K562 (cell line): Measurements from ENCODE around the gene GHITM. TPM values are rescaled to one million over a fixed set of nuclear protein-coding genes. Genes with fewer than 3 reads are reported as not detected.

Experiments
- ATAC-seq: fragments of 200-7000 bp; cut with Tn5 transposase; 3 replicates; pipeline ENCODE4 v1.9.1; 2020; ENCODE audit warnings: moderate library complexity
- BruUV-seq: library from RNA; stranded (reverse); fragments of 400-500 nt; replicated peaks from 2 replicates; lab custom pipeline; 2021; lab: Mats Ljungman, UMichigan
- CTCF ChIA-PET: fragments of 300-600 bp; formaldehyde crosslinking; extraction: SDS; loops from one replicate; lab custom pipeline; 2021; ENCODE audit warnings: low intra/inter-chr PET ratio; lab: Yijun Ruan, JAX
- POLR2A ChIA-PET: fragments of 300-600, 350-650 bp; sonication (Branson Sonifier 250); formaldehyde crosslinking; extraction: SDS; loops from one replicate; lab custom pipeline; 2021; ENCODE audit warnings: antibody characterized with exemption, inconsistent platforms; lab: Yijun Ruan, JAX
- DNase-seq, 4 experiments: peaks; one replicate each; pipeline versions ENCODE4 v3.0.0 to v3.0.0-alpha.2; 2011 to 2018; ENCODE audit warnings: low spot score in 3 of 4, mixed read lengths in 3 of 4; ENCODE audit errors: extremely low read depth in 1 of 4
- FAIRE-seq: peaks from 2 replicates; lab custom pipeline; 2011; peaks lifted over from hg19 to GRCh38; lab: Jason Lieb, UNC
- H2AFZ ChIP-seq: 2 replicates; pipeline ENCODE4 v1.6.0; 2011; ENCODE audit warnings: low read depth, low read length, control low read depth, inconsistent platforms
- H3K27ac ChIP-seq: fragments of 200-600 bp; 3 replicates; pipeline ENCODE4 v1.8.0; 2011; ENCODE audit warnings: low read depth, mild to moderate bottlenecking, control low read depth, inconsistent platforms, low read length, moderate library complexity, mixed read lengths; ENCODE audit errors: extremely low read depth
- H3K27me3 ChIP-seq, 2 experiments: fragments of 300-600 bp in 1 of 2; 2 replicates in 1 of 2; 3 replicates in 1 of 2; pipeline versions ENCODE4 v1.6.0 to v1.8.0; 2011; ENCODE audit warnings: inconsistent platforms in 2 of 2, low read length in 2 of 2, mild to moderate bottlenecking in 1 of 2, mixed read lengths in 1 of 2, moderate library complexity in 1 of 2; ENCODE audit not compliant: control insufficient read depth in 2 of 2, insufficient read depth in 2 of 2
- H3K36me3 ChIP-seq: fragments of 300-600 bp; 3 replicates; pipeline ENCODE4 v1.8.0; 2011; ENCODE audit warnings: mild to moderate bottlenecking, low read length, inconsistent platforms; ENCODE audit not compliant: control insufficient read depth, insufficient read depth
- H3K4me1 ChIP-seq, 2 experiments: fragments of 200-600 bp in 1 of 2; replicated peaks in 1 of 2; 2 replicates in 1 of 2; 3 replicates in 1 of 2; pipeline versions ENCODE4 v1.5.1 to v1.8.0; 2011; ENCODE audit warnings: inconsistent platforms in 2 of 2, low read length in 2 of 2, mild to moderate bottlenecking in 1 of 2, mixed read lengths in 1 of 2, moderate library complexity in 1 of 2; ENCODE audit not compliant: control insufficient read depth in 2 of 2, insufficient read depth in 2 of 2
- H3K4me2 ChIP-seq: 2 replicates; pipeline ENCODE4 v1.6.1; 2011; ENCODE audit warnings: low read length, control low read depth, inconsistent platforms, mixed read lengths; ENCODE audit not compliant: insufficient read depth
- H3K4me3 ChIP-seq: fragments of 200-600 bp; sonication (generic), shearing (Covaris generic); 2 replicates; pipeline ENCODE4 v1.5.1; 2016; ENCODE audit warnings: control low read depth, inconsistent platforms
- H3K79me2 ChIP-seq: fragments of 200-600 bp; 3 replicates; pipeline ENCODE4 v1.8.0; 2011; ENCODE audit warnings: low read length, inconsistent platforms; ENCODE audit not compliant: control insufficient read depth, insufficient read depth
- H3K9ac ChIP-seq, 2 experiments: 2 replicates each; pipeline versions ENCODE4 v1.6.0 to v1.6.1; 2011; ENCODE audit warnings: low read depth in 2 of 2, low read length in 2 of 2, control low read depth in 1 of 2, inconsistent platforms in 1 of 2, mild to moderate bottlenecking in 1 of 2, mixed read lengths in 1 of 2; ENCODE audit not compliant: insufficient read depth in 1 of 2
- H3K9me1 ChIP-seq: one replicate; pipeline ENCODE4 v1.6.0; 2011; ENCODE audit warnings: inconsistent platforms, mild to moderate bottlenecking, low read length, moderate library complexity; ENCODE audit not compliant: control insufficient read depth, insufficient read depth
- H3K9me3 ChIP-seq: replicated peaks from 2 replicates; pipeline ENCODE4 v1.5.1; 2011; ENCODE audit warnings: low read depth, low read length, inconsistent platforms; ENCODE audit not compliant: control insufficient read depth, insufficient read depth
- H4K20me1 ChIP-seq: replicated peaks from 2 replicates; pipeline ENCODE4 v1.6.1; 2011; ENCODE audit warnings: low read length, inconsistent platforms, mixed read lengths; ENCODE audit not compliant: control insufficient read depth, insufficient read depth
- RFX7 ChIP-seq: fragments of 250-450 bp; sonication (Bioruptor Pico); IDR thresholded peaks from 2 replicates; pipeline ENCODE4 v1.5.1; 2021; ENCODE audit warnings: mild to moderate bottlenecking
- ZNF174 ChIP-seq: fragments of 250-450 bp; sonication (Bioruptor Pico); IDR thresholded peaks from 2 replicates; pipeline ENCODE4 v1.4.0; 2020; ENCODE audit warnings: mild to moderate bottlenecking
- ZNF23 ChIP-seq: fragments of 250-450 bp; sonication (Bioruptor Pico); IDR thresholded peaks from 2 replicates; pipeline ENCODE4 v1.4.0; 2020; ENCODE audit warnings: mild to moderate bottlenecking
- ZNF584 ChIP-seq: fragments of 200-800 bp; sonication (Bioruptor generic); IDR thresholded peaks from 2 replicates; pipeline ENCODE4 v1.6.1; 2016; ENCODE audit warnings: low read depth, mild to moderate bottlenecking, missing genetic modification characterization, missing compliant biosample characterization
- WGBS: fragments of 100-300 bp; shearing (Covaris generic); methylation state at CpG from one replicate; pipeline ENCODE4 v1.1.6; 2016; ENCODE audit warnings: low coverage, mixed read lengths; ENCODE audit not compliant: insufficient coverage; ENCODE audit errors: missing lambda C conversion rate; 5-methylcytosine and 5-hydroxymethylcytosine counted together
- in situ Hi-C: fragments of 300-500 bp; cut with MboI; formaldehyde crosslinking; loops from 4 replicates; pipeline ENCODE4 v1.15.0; 2018; ENCODE audit warnings: inconsistent platforms, mixed read lengths
- intact Hi-C: fragments of 100-400 bp; cut with micrococcal nuclease; formaldehyde crosslinking; loops from 2 replicates; pipeline ENCODE4 v1.14.2; 2022
- polyA plus RNA-seq, 8 experiments: library from polyadenylated mRNA; depleted of rRNA in 4 of 8; stranded (reverse) in 5 of 8; unstranded in 3 of 8; fragments of >200 nt; fragmentation: Nextera tagmentation in 2 of 8; fragmentation: Illumina TruSeq in 1 of 8; extraction: Ambion mirVana in 2 of 8; extraction: Trizol in 1 of 8; gene quantifications; 2 replicates each; pipeline versions ENCODE4 v1.2.1 to v1.2.3, GENCODE V29; 2011 to 2014; ENCODE audit warnings: inconsistent platforms in 1 of 8, missing spikeins in 1 of 8
- total RNA-seq, 7 experiments: library from RNA; depleted of rRNA in 6 of 7; stranded (reverse); fragments of >200 nt in 6 of 7; fragmentation: Illumina TruSeq in 2 of 7; extraction: Trizol in 2 of 7; gene quantifications; 2 replicates each; pipeline versions ENCODE4 v1.2.1 to v1.2.3, GENCODE V29; 2011 to 2021; ENCODE audit warnings: low replicate concordance in 1 of 7
- TF ChIP-seq, protein P1 (sequence below), 2 experiments: fragments of 250-450 bp in 1 of 2; fragments of 450-650 bp in 1 of 2; sonication (Bioruptor Pico) in 1 of 2; IDR thresholded peaks; 2 replicates each; pipeline versions ENCODE4 v1.6.1 to v1.8.0; 2016 to 2021; ENCODE audit warnings: mild to moderate bottlenecking in 2 of 2, moderate library complexity in 2 of 2, missing compliant biosample characterization in 1 of 2, missing genetic modification characterization in 1 of 2
- TF ChIP-seq, protein P2 (sequence below): fragments of 200-800 bp; sonication (Bioruptor generic); IDR thresholded peaks from 2 replicates; pipeline ENCODE4 v1.6.1; 2017; ENCODE audit warnings: missing genetic modification characterization, missing compliant biosample characterization

The GHITM gene
- total and polyA plus RNA-seq, 9 of the 15 experiments (the other 6 are each of a cell fraction or from before 2014, with no cell fraction given) = 322 to 1,258 (median 386) TPM

DNA sequence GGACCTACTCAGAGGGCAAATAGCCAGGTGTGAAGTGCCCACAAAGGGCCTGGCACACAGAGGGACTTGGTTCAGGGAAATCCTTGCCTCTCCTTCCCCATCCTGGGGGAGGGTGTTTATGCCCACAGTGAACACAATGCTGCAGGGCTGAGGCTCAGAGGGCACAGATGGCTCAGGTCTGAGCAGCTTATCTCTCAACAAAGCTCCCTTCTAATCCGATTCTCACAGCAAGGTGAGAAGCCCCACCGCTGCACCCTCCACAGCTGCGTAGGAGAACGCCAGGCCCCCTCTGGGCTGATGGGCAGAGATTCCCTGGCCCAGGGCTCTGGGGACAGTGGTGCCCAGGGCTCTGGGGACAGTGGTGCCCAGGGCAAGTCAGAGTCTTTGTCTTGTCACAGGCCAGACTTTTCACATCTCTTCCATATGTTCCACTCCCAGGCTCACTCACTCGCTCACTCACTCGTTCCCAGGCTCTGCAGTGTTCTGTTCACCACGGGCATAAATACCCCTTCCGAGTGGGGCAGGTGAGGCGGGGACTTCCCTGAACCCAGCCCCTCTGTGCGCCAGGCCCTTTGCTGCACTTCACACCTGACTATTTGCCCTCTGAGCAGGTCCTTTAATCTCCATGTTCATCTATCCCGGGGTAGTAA lies 46.3 kb downstream of the GHITM start:
- no peak for TF ChIP-seq ZNF23 (CRISPR knock-in tag)
- TF ChIP-seq, protein P1, sequence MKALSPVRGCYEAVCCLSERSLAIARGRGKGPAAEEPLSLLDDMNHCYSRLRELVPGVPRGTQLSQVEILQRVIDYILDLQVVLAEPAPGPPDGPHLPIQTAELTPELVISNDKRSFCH (CRISPR knock-in tag; IDR thresholded peaks at IDR 0.05) = no peak
- TF ChIP-seq, protein P1 (tag; IDR thresholded peaks at IDR 0.05) = no peak
- TF ChIP-seq, protein P2, sequence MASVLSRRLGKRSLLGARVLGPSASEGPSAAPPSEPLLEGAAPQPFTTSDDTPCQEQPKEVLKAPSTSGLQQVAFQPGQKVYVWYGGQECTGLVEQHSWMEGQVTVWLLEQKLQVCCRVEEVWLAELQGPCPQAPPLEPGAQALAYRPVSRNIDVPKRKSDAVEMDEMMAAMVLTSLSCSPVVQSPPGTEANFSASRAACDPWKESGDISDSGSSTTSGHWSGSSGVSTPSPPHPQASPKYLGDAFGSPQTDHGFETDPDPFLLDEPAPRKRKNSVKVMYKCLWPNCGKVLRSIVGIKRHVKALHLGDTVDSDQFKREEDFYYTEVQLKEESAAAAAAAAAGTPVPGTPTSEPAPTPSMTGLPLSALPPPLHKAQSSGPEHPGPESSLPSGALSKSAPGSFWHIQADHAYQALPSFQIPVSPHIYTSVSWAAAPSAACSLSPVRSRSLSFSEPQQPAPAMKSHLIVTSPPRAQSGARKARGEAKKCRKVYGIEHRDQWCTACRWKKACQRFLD (CRISPR knock-in tag) = no peak
- TF ChIP-seq ZNF174 = no peak
- TF ChIP-seq RFX7 (CRISPR knock-in tag) = no peak
- TF ChIP-seq ZNF584 (CRISPR knock-in tag) = no peak
- in situ Hi-C loops = no loop called here
- intact Hi-C loops = no loop called here
- no peak overlapping the region for H3K4me2 ChIP-seq
- POLR2A ChIA-PET = interaction anchor here (0.7 to 0.8 kb wide), 2 partner anchors 38 to 63 kb away, joined by 3 read pairs; no protein-coding TSS in a partner anchor
- H3K9me3 ChIP-seq = no peaks in the 10 kb centered on the region
- no peaks in the 10 kb centered on the region for H3K9me1 ChIP-seq
- H3K36me3 ChIP-seq = no peaks in the 10 kb centered on the region
- no peak overlapping the region for H3K27ac ChIP-seq
- WGBS = under 1% methylated on average over 11 of the region's 11 CpGs
- no peak for FAIRE-seq
- CTCF ChIA-PET = no interaction called here
- no peak overlapping the region for H2AFZ ChIP-seq
- H3K79me2 ChIP-seq = no peaks in the 10 kb centered on the region
- no TSS peak for BruUV-seq
- H3K4me3 ChIP-seq = no peak overlapping the region
- H3K4me1 ChIP-seq = no peaks in the 10 kb centered on the region
- peaks cover 0 to 48% of the 10 kb centered on the region in 2 experiments; a peak in 3 of 5 replicates for H3K27me3 ChIP-seq
- ATAC-seq = no peak
- no peak for DNase-seq
- no peak overlapping the region for H3K9ac ChIP-seq
- H4K20me1 ChIP-seq = no peaks in the 10 kb centered on the region; the same call in 1 of the 2 replicates
